H1 (cell line): ENCODE measurements around the gene AKR7A3. TPM values are rescaled to one million over a fixed set of nuclear protein-coding genes. Genes with fewer than 3 reads are reported as not detected.
"Not testable (repeated sequence)": the region's sequence is repeated elsewhere in the genome, so short reads cannot be mapped to it uniquely, and the experiment has no call there.

Source experiments
- CTCF ChIA-PET: fragments of 300-600 bp; sonication (Branson Sonifier 250); formaldehyde crosslinking; loops from one replicate; lab custom pipeline; 2021; ENCODE audit not compliant: partially characterized antibody; lab: Charles Lee
- POLR2A ChIA-PET: fragments of 300-600 bp; sonication (Branson Sonifier 250); formaldehyde crosslinking; loops from one replicate; lab custom pipeline; 2021; ENCODE audit warnings: inconsistent platforms; ENCODE audit not compliant: partially characterized antibody; lab: Charles Lee
- DNase-seq, 2 experiments: peaks; one replicate each; pipeline versions ENCODE4 v3.0.0 to v3.0.0-alpha.2; 2010 to 2022; ENCODE audit warnings: low spot score in 2 of 2, low read depth in 1 of 2, mixed read lengths in 1 of 2
- FAIRE-seq: peaks from 2 replicates; lab custom pipeline; 2011; peaks lifted over from hg19 to GRCh38; lab: Jason Lieb, UNC
- H2AFZ ChIP-seq: 2 replicates; pipeline ENCODE4 v1.8.1; 2012; ENCODE audit warnings: low read length, inconsistent platforms
- H2AK5ac ChIP-seq: 2 replicates; pipeline ENCODE4 v1.6.1; 2013; ENCODE audit warnings: low read depth, low read length
- H2BK120ac ChIP-seq: replicated peaks from 2 replicates; pipeline ENCODE3; 2013; ENCODE audit warnings: low read depth, low read length, inconsistent platforms
- H2BK12ac ChIP-seq: 2 replicates; pipeline ENCODE4 v1.6.1; 2013; ENCODE audit warnings: low read depth, low read length
- H2BK15ac ChIP-seq: 2 replicates; pipeline ENCODE4 v1.6.1; 2013; ENCODE audit warnings: low read length
- H2BK20ac ChIP-seq: 2 replicates; pipeline ENCODE4 v1.6.1; 2013; ENCODE audit warnings: low read length
- H2BK5ac ChIP-seq: 2 replicates; pipeline ENCODE4 v1.6.1; 2013; ENCODE audit warnings: low read depth, low read length
- H3K14ac ChIP-seq: 2 replicates; pipeline ENCODE4 v1.6.1; 2013; ENCODE audit warnings: inconsistent platforms; ENCODE audit not compliant: insufficient read length
- H3K18ac ChIP-seq: 2 replicates; pipeline ENCODE4 v1.6.1; 2013; ENCODE audit warnings: low read length; ENCODE audit errors: extremely low read depth
- H3K23ac ChIP-seq: 2 replicates; pipeline ENCODE4 v1.6.1; 2013; ENCODE audit warnings: inconsistent platforms; ENCODE audit not compliant: insufficient read length
- H3K23me2 ChIP-seq: 2 replicates; pipeline ENCODE4 v1.6.1; 2013; ENCODE audit warnings: low read depth, low read length
- H3K27ac ChIP-seq: 2 replicates; pipeline ENCODE4 v1.6.1; 2011; ENCODE audit warnings: low read depth, low read length, inconsistent platforms
- H3K27me3 ChIP-seq, 4 experiments: replicated peaks in 1 of 4; 1 replicate in 1 of 4; 2 replicates in 3 of 4; pipeline versions ENCODE4 v1.6.1 to v1.8.1; 2011 to 2013; ENCODE audit warnings: low read length in 3 of 4, mild to moderate bottlenecking in 3 of 4, inconsistent platforms in 2 of 4, mixed read lengths in 2 of 4, moderate library complexity in 1 of 4; ENCODE audit not compliant: control insufficient read depth in 3 of 4, insufficient read depth in 3 of 4; ENCODE audit errors: extremely low read depth in 1 of 4
- H3K36me3 ChIP-seq, 4 experiments: 2 replicates each; pipeline versions ENCODE4 v1.6.1 to v1.8.1; 2011 to 2013; ENCODE audit warnings: mild to moderate bottlenecking in 4 of 4, low read length in 3 of 4, moderate library complexity in 2 of 4, control low read depth in 1 of 4, inconsistent platforms in 1 of 4; ENCODE audit not compliant: insufficient read depth in 4 of 4, control insufficient read depth in 2 of 4
- H3K4ac ChIP-seq: replicated peaks from 2 replicates; pipeline ENCODE3; 2013; ENCODE audit warnings: low read length, low read depth, mixed read lengths, inconsistent platforms; ENCODE audit not compliant: insufficient read length
- H3K4me1 ChIP-seq, 4 experiments: replicated peaks in 1 of 4; 1 replicate in 1 of 4; 2 replicates in 3 of 4; pipeline versions ENCODE4 v1.6.1 to v1.8.1; 2011 to 2013; ENCODE audit warnings: low read length in 3 of 4, inconsistent platforms in 2 of 4, mixed read lengths in 1 of 4; ENCODE audit not compliant: insufficient read depth in 4 of 4, control insufficient read depth in 3 of 4
- H3K4me2 ChIP-seq, 2 experiments: 2 replicates each; pipeline versions ENCODE4 v1.6.1 to v1.8.1; 2011 to 2013; ENCODE audit warnings: low read depth in 2 of 2, low read length in 2 of 2, control low read depth in 1 of 2, inconsistent platforms in 1 of 2, mild to moderate bottlenecking in 1 of 2; ENCODE audit not compliant: insufficient read depth in 1 of 2
- H3K4me3 ChIP-seq, 4 experiments: fragments of 200-600, 300-600 bp in 1 of 4; sonication (generic), shearing (Covaris generic), sonication (Bioruptor Twin) in 1 of 4; 2 replicates each; pipeline versions ENCODE4 v1.5.1 to v1.8.1; 2011 to 2016; ENCODE audit warnings: low read length in 4 of 4, low read depth in 3 of 4, control low read depth in 2 of 4, inconsistent platforms in 2 of 4, mild to moderate bottlenecking in 2 of 4, mixed read lengths in 1 of 4, moderate library complexity in 1 of 4; ENCODE audit not compliant: insufficient read depth in 2 of 4; ENCODE audit errors: extremely low read depth in 1 of 4
- H3K56ac ChIP-seq: replicated peaks from 2 replicates; pipeline ENCODE3; 2013; ENCODE audit warnings: low read depth, mild to moderate bottlenecking, mixed read lengths, low read length, inconsistent platforms; ENCODE audit not compliant: insufficient read length
- H3K79me1 ChIP-seq: 2 replicates; pipeline ENCODE4 v1.6.1; 2013; ENCODE audit warnings: low read depth, low read length, control low read depth
- H3K79me2 ChIP-seq, 2 experiments: 2 replicates each; pipeline versions ENCODE4 v1.6.1 to v1.8.1; 2012 to 2013; ENCODE audit warnings: low read length in 2 of 2, mild to moderate bottlenecking in 2 of 2, inconsistent platforms in 1 of 2; ENCODE audit not compliant: insufficient read depth in 2 of 2, control insufficient read depth in 1 of 2
- H3K9ac ChIP-seq, 4 experiments: replicated peaks in 1 of 4; 1 replicate in 1 of 4; 2 replicates in 3 of 4; pipeline versions ENCODE4 v1.6.1 to v1.8.1; 2011 to 2013; ENCODE audit warnings: low read depth in 3 of 4, low read length in 3 of 4, control low read depth in 2 of 4, mild to moderate bottlenecking in 2 of 4, moderate library complexity in 2 of 4, inconsistent platforms in 1 of 4; ENCODE audit errors: extremely low read depth in 1 of 4
- H3K9me3 ChIP-seq, 2 experiments: 2 replicates each; pipeline versions ENCODE4 v1.6.1 to v1.8.1; 2012 to 2013; ENCODE audit warnings: mild to moderate bottlenecking in 2 of 2, moderate library complexity in 2 of 2, control low read depth in 1 of 2, inconsistent platforms in 1 of 2, low read depth in 1 of 2, low read length in 1 of 2, mixed read lengths in 1 of 2; ENCODE audit not compliant: insufficient read depth in 2 of 2
- H4K20me1 ChIP-seq, 2 experiments: replicated peaks in 1 of 2; 2 replicates each; pipeline versions ENCODE3 to v1.8.1; 2011 to 2013; ENCODE audit warnings: inconsistent platforms in 2 of 2, low read length in 2 of 2, mild to moderate bottlenecking in 1 of 2; ENCODE audit not compliant: insufficient read depth in 2 of 2, control insufficient read depth in 1 of 2
- H4K5ac ChIP-seq: 2 replicates; pipeline ENCODE4 v1.6.1; 2013; ENCODE audit warnings: low read length, low read depth, mixed read lengths, inconsistent platforms; ENCODE audit not compliant: insufficient read length
- H4K8ac ChIP-seq: 2 replicates; pipeline ENCODE4 v1.8.0; 2013; ENCODE audit warnings: mild to moderate bottlenecking, moderate library complexity, low read length, inconsistent platforms; ENCODE audit not compliant: insufficient read depth; ENCODE audit errors: extremely low read depth
- H4K91ac ChIP-seq: replicated peaks from 2 replicates; pipeline ENCODE3; 2013; ENCODE audit warnings: low read length, mixed read lengths, inconsistent platforms; ENCODE audit not compliant: insufficient read length
- WGBS, 2 experiments: shearing (Covaris generic) in 1 of 2; methylation state at CpG; one replicate each; pipeline versions ENCODE4 v1.1.6 to v1.1.7; 2013 to 2015; ENCODE audit warnings: low lambda C conversion rate in 2 of 2, mixed read lengths in 2 of 2, inconsistent platforms in 1 of 2, low coverage in 1 of 2, missing lambda C conversion rate in 1 of 2; ENCODE audit not compliant: insufficient replicate concordance in 2 of 2, insufficient coverage in 1 of 2, insufficient read length in 1 of 2; ENCODE audit errors: extremely low coverage in 1 of 2, missing lambda C conversion rate in 1 of 2; 5-methylcytosine and 5-hydroxymethylcytosine counted together
- polyA plus RNA-seq, 7 experiments: library from polyadenylated mRNA; depleted of rRNA in 3 of 7; stranded (reverse) in 5 of 7; unstranded in 2 of 7; fragments of >200 nt in 5 of 7; fragments of 200-250 nt in 2 of 7; gene quantifications; 1 replicate in 5 of 7; 2 replicates in 1 of 7; 4 replicates in 1 of 7; pipeline versions ENCODE4 v1.2.1 to v1.2.3, GENCODE V29; 2011 to 2013; ENCODE audit warnings: missing spikeins in 2 of 7, mixed read lengths in 2 of 7
- total RNA-seq: library from RNA; stranded (reverse); fragmentation: NEBNext Ultra II Directional; extraction: Animal tissue kit (Norgen Biotek cat#: 25700); gene quantifications from 2 replicates; pipeline ENCODE4 v1.2.1, GENCODE V29; 2021

Gene AKR7A3
- total and polyA plus RNA-seq, 2 of the 8 experiments (the other 6 are each of a cell fraction or from before 2014, with no cell fraction given), result 0.62 to 0.65 TPM

GRCh38 chr1:19285807-19286206 lies 2.8 kb downstream of the AKR7A3 start:
- H2BK120ac ChIP-seq, H2BK12ac ChIP-seq, H2BK5ac ChIP-seq, H3K23ac ChIP-seq, H4K5ac ChIP-seq, H3K79me1 ChIP-seq, H3K36me3 ChIP-seq, FAIRE-seq, H4K20me1 ChIP-seq, H3K23me2 ChIP-seq, H3K14ac ChIP-seq, H3K79me2 ChIP-seq, H4K91ac ChIP-seq, H2BK15ac ChIP-seq, H3K9me3 ChIP-seq, H2AFZ ChIP-seq, H3K9ac ChIP-seq, H3K18ac ChIP-seq, H2BK20ac ChIP-seq, H3K4me2 ChIP-seq, POLR2A ChIA-PET, H2AK5ac ChIP-seq, H4K8ac ChIP-seq, H3K56ac ChIP-seq, H3K4me1 ChIP-seq, H3K4ac ChIP-seq, H3K4me3 ChIP-seq, H3K27ac ChIP-seq, DNase-seq: not testable (repeated sequence)
- H3K27me3 ChIP-seq, result peaks cover 8 to 26% (median 20%) of the 10 kb centered on the region in 4 experiments
- CTCF ChIA-PET, result interaction anchor here (1.2 kb wide), 1 partner anchor 21 kb away, joined by 3 read pairs; no protein-coding TSS in a partner anchor
- WGBS, 2 experiments, result 48% methylated on average over 3 of the region's 3 CpGs; no CpG with 5 or more reads in 1 of the 2 experiments

DNA sequence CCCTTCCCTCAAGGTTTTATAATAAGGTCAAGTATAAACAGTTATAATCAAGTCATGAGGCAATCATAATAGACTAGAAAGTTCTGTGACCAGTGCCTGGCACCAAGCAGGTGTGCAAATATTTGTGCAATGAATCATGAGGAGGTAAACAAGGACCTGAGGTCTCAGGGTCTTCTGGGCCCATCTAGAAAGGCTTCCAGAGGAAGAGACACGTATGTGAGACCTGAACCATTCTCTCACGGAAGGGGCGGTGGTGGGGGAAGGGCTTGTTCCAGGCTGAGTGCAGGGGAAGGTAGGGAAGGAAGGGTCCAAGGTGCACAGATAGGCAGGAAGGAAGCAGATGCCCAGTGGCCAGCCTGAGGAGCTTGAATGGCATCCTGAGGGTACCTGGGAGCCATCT lies 3.2 kb downstream of the AKR7A3 start:
- H4K5ac ChIP-seq, H3K79me2 ChIP-seq, H3K9ac ChIP-seq, H2BK15ac ChIP-seq, H3K4me1 ChIP-seq, CTCF ChIA-PET, H3K79me1 ChIP-seq, H2BK12ac ChIP-seq, H2AK5ac ChIP-seq, H3K23ac ChIP-seq, H4K8ac ChIP-seq, H4K91ac ChIP-seq, H2BK5ac ChIP-seq, H3K36me3 ChIP-seq, H3K4ac ChIP-seq, FAIRE-seq, H3K23me2 ChIP-seq, H3K4me3 ChIP-seq, DNase-seq, H3K27ac ChIP-seq, H2AFZ ChIP-seq, H3K56ac ChIP-seq, H3K4me2 ChIP-seq, H2BK120ac ChIP-seq, H3K14ac ChIP-seq, H3K18ac ChIP-seq, H4K20me1 ChIP-seq, H3K9me3 ChIP-seq, H2BK20ac ChIP-seq: not testable (repeated sequence)
- H3K27me3 ChIP-seq, result peaks cover 8 to 26% (median 20%) of the 10 kb centered on the region in 4 experiments
- POLR2A ChIA-PET, result interaction anchor here (1.1 kb wide), 1 partner anchor 26 kb away, joined by 3 read pairs; no protein-coding TSS in a partner anchor
- whole genome bisulfite sequencing, 2 experiments, result 96% methylated on average over 3 of the region's 3 CpGs; no CpG with 5 or more reads in 1 of the 2 experiments
